HG02973 (cell line): ENCODE results near the gene GNS.
"Not testable (repeated sequence)": the region's sequence is repeated elsewhere in the genome, so short reads cannot be mapped to it uniquely, and the experiment has no call there.

ENCODE experiments used
- ATAC-seq: cut with Tn5 transposase; IDR thresholded peaks from one replicate; pipeline ENCODE4 v1.9.1; 2021; ENCODE audit warnings: moderate library complexity; ENCODE audit not compliant: unreplicated experiment

GNS gene

GRCh38 chr12:64780132-64780530 lies 20.9 kb upstream of the GNS start:
- ATAC-seq = no peak

GRCh38 chr12:64779354-64779974 lies 20.3 kb upstream of the GNS start:
- ATAC-seq = no peak

- not testable (repeated sequence) for ATAC-seq
Measured at GRCh38 chr12:64775147-64775736, 16.0 kb upstream of the GNS start.

- no peak for ATAC-seq
Measured at GRCh38 chr12:64773386-64773785, 14.2 kb upstream of the GNS start.

- ATAC-seq = no peak
Measured at GRCh38 chr12:64767495-64767894, 8.3 kb upstream of the GNS start.

GRCh38 chr12:64760808-64761573 lies 1.8 kb upstream of the GNS start:
- no peak for ATAC-seq

- ATAC-seq = no peak
Measured at GRCh38 chr12:64757771-64758170, 1.4 kb downstream of the GNS start.

- peak; percentile 42 for ATAC-seq
Measured at GRCh38 chr12:64756376-64756775, 2.8 kb downstream of the GNS start.

- no peak for ATAC-seq
Measured at GRCh38 chr12:64753427-64753826, 5.8 kb downstream of the GNS start.

GRCh38 chr12:64752833-64753238 lies 6.4 kb downstream of the GNS start:
- no peak for ATAC-seq

GRCh38 chr12:64752032-64752431 lies 7.2 kb downstream of the GNS start:
- ATAC-seq = no peak

- no peak for ATAC-seq
Measured at GRCh38 chr12:64749461-64750200, 9.6 kb downstream of the GNS start.

GRCh38 chr12:64747695-64748094 lies 11.5 kb downstream of the GNS start:
- no peak for ATAC-seq

- ATAC-seq = no peak
Measured at GRCh38 chr12:64746663-64747062, 12.5 kb downstream of the GNS start.

- no peak for ATAC-seq
Measured at GRCh38 chr12:64745980-64746379, 13.2 kb downstream of the GNS start.

GRCh38 chr12:64745259-64745807 lies 13.9 kb downstream of the GNS start:
- no peak for ATAC-seq

- ATAC-seq = no peak
Measured at GRCh38 chr12:64744422-64745258, 14.6 kb downstream of the GNS start.

GRCh38 chr12:64743206-64743605 lies 16.0 kb downstream of the GNS start:
- no peak for ATAC-seq

GRCh38 chr12:64742416-64742815 lies 16.8 kb downstream of the GNS start:
- no peak for ATAC-seq

- no peak for ATAC-seq
Measured at GRCh38 chr12:64740646-64741045, 18.6 kb downstream of the GNS start.
